ENCODE measurements around the gene NLRP14.

GRCh38 chr11:7060868-7061267 lies 40.6 kb downstream of the NLRP14 start:
- TF ChIP-seq, protein P1, sequence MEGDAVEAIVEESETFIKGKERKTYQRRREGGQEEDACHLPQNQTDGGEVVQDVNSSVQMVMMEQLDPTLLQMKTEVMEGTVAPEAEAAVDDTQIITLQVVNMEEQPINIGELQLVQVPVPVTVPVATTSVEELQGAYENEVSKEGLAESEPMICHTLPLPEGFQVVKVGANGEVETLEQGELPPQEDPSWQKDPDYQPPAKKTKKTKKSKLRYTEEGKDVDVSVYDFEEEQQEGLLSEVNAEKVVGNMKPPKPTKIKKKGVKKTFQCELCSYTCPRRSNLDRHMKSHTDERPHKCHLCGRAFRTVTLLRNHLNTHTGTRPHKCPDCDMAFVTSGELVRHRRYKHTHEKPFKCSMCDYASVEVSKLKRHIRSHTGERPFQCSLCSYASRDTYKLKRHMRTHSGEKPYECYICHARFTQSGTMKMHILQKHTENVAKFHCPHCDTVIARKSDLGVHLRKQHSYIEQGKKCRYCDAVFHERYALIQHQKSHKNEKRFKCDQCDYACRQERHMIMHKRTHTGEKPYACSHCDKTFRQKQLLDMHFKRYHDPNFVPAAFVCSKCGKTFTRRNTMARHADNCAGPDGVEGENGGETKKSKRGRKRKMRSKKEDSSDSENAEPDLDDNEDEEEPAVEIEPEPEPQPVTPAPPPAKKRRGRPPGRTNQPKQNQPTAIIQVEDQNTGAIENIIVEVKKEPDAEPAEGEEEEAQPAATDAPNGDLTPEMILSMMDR (IDR thresholded peaks at IDR 0.05): no peak
- TF ChIP-seq POLR2A (IDR thresholded peaks at IDR 0.05): no peak
